Ascending aorta (tissue), 2 donors: ENCODE results near the gene RAB33B. TPM values are rescaled to one million over a fixed set of nuclear protein-coding genes. Genes with fewer than 3 reads are reported as not detected.
A peak's percentile ranks its signal among the peaks of the same experiment; 100 is the strongest.

Experiments
- DNase-seq, 2 donors: peaks; one replicate each; pipeline ENCODE4 v3.0.0-alpha.2; 2019; ENCODE audit warnings: low spot score in 2 of 2
- H3K27ac ChIP-seq, 2 donors: fragments of 200-600 bp; sonication (generic); one replicate each; pipeline ENCODE4 v1.5.1; 2016 to 2017; ENCODE audit warnings: mild to moderate bottlenecking in 1 of 2
- H3K27me3 ChIP-seq: fragments of 200-600 bp; sonication (generic); one replicate; pipeline ENCODE4 v1.5.1; 2017
- H3K36me3 ChIP-seq, 2 donors: fragments of 200-600 bp; sonication (generic); one replicate each; pipeline ENCODE4 v1.5.1; 2016
- H3K4me1 ChIP-seq, 2 donors: fragments of 200-600 bp; sonication (generic); one replicate each; pipeline ENCODE4 v1.5.1; 2016 to 2017; ENCODE audit warnings: mild to moderate bottlenecking in 1 of 2
- H3K4me3 ChIP-seq, 2 donors: fragments of 200-600 bp; sonication (generic); one replicate each; pipeline ENCODE4 v1.5.1; 2016 to 2017; ENCODE audit warnings: mild to moderate bottlenecking in 1 of 2
- H3K9me3 ChIP-seq, 2 donors: fragments of 200-600 bp; sonication (generic); one replicate each; pipeline ENCODE4 v1.5.1; 2016
- intact Hi-C: fragments of 100-400 bp; cut with DNase I; formaldehyde crosslinking; loops from one replicate; pipeline ENCODE4 v1.15.1; 2023
- total RNA-seq: library from RNA; depleted of rRNA; stranded (reverse); fragments of >200 nt; gene quantifications from one replicate; pipeline ENCODE4 v1.1.0, GENCODE V29; 2016
- TF ChIP-seq, protein P1 (sequence below), 3 experiments: fragments of 200-600 bp in 2 of 3; fragments of 450-650 bp in 1 of 3; sonication (generic) in 2 of 3; IDR thresholded peaks; one replicate each; pipeline ENCODE4 v1.5.1; 2016 to 2019; ENCODE audit warnings: antibody characterized with exemption in 3 of 3, mild to moderate bottlenecking in 1 of 3, moderate library complexity in 1 of 3

Gene RAB33B
- total RNA-seq, 1 donor from 2014 or later: 4.5 TPM

DNA sequence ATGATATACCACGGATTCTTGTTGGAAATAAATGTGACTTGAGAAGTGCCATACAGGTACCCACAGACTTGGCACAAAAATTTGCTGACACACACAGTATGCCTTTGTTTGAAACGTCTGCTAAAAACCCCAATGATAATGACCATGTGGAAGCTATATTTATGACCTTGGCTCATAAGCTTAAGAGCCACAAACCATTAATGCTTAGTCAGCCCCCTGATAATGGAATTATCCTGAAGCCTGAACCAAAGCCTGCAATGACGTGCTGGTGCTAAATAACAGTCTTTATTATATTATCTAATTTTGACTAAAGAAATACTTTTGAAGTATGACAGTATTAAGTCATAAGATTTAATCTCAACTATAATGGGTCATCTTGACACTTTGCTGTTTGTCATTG, 18.9 kb downstream of the RAB33B start:
- H3K9me3 ChIP-seq: peaks cover 0 to 7% of the 10 kb centered on the region in 2 donors
- peaks cover 6 to 21% of the 10 kb centered on the region in 2 donors for H3K36me3 ChIP-seq
- intact Hi-C loops: no loop called here
- H3K27ac ChIP-seq: no peak overlapping the region
- DNase-seq: no peak
- H3K4me1 ChIP-seq: peaks cover 0 to 10% of the 10 kb centered on the region in 2 donors
- no peak overlapping the region for H3K4me3 ChIP-seq
- TF ChIP-seq, protein P1, sequence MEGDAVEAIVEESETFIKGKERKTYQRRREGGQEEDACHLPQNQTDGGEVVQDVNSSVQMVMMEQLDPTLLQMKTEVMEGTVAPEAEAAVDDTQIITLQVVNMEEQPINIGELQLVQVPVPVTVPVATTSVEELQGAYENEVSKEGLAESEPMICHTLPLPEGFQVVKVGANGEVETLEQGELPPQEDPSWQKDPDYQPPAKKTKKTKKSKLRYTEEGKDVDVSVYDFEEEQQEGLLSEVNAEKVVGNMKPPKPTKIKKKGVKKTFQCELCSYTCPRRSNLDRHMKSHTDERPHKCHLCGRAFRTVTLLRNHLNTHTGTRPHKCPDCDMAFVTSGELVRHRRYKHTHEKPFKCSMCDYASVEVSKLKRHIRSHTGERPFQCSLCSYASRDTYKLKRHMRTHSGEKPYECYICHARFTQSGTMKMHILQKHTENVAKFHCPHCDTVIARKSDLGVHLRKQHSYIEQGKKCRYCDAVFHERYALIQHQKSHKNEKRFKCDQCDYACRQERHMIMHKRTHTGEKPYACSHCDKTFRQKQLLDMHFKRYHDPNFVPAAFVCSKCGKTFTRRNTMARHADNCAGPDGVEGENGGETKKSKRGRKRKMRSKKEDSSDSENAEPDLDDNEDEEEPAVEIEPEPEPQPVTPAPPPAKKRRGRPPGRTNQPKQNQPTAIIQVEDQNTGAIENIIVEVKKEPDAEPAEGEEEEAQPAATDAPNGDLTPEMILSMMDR (IDR thresholded peaks at IDR 0.05): no peak
- H3K27me3 ChIP-seq: no peaks in the 10 kb centered on the region

- TF ChIP-seq, protein P1 (IDR thresholded peaks at IDR 0.05): no peak
- intact Hi-C loops: no loop called here
- Histone ChIP-seq H3K27me3 (no peaks in the 10 kb centered on the region), H3K4me3 (no peak overlapping the region), H3K9me3 (no peaks in the 10 kb centered on the region), H3K36me3 (peaks cover 6 to 21% of the 10 kb centered on the region in 2 donors), H3K27ac (peak overlapping the region in 1 of 2 donors; percentile 59), H3K4me1 (peaks cover 0 to 18% of the 10 kb centered on the region in 2 donors)
- no peak for DNase-seq
Measured at GRCh38 chr4:139476363-139476762, 22.4 kb downstream of the RAB33B start.

DNA sequence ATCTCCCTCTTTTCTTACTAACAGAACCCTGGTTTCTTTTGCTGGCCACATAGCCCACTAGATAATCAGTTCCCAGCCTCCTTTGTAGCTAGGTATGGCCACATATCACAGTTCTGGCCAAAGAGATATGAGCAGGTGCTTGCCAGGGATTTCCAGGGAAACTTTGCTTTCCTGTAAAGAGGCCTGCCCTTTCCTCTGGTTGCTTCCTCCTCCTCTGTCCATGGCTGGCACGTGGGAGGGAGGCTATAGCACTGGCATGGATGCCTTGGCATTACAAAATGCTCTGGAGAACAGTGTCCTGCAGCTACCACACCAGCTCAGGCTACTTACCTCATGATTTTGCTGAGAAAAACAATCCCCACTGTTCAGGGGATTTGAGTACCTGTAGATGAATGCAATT, 27.5 kb downstream of the RAB33B start:
- no peak for DNase-seq
- H3K4me3 ChIP-seq: no peak overlapping the region
- no peaks in the 10 kb centered on the region for H3K36me3 ChIP-seq
- intact Hi-C loops: no loop called here
- TF ChIP-seq, protein P1 (IDR thresholded peaks at IDR 0.05): no peak
- H3K27ac ChIP-seq: no peak overlapping the region
- peaks cover 0 to 18% of the 10 kb centered on the region in 2 donors for H3K4me1 ChIP-seq
- H3K27me3 ChIP-seq: no peaks in the 10 kb centered on the region
- no peaks in the 10 kb centered on the region for H3K9me3 ChIP-seq

- Histone ChIP-seq H3K36me3 (no peaks in the 10 kb centered on the region), H3K4me1 (peaks cover 0 to 16% of the 10 kb centered on the region in 2 donors), H3K27ac (no peak overlapping the region), H3K4me3 (no peak overlapping the region), H3K27me3 (no peaks in the 10 kb centered on the region), H3K9me3 (no peaks in the 10 kb centered on the region)
- TF ChIP-seq, protein P1 (IDR thresholded peaks at IDR 0.05): no peak
- intact Hi-C loops: no loop called here
- no peak for DNase-seq
Measured at GRCh38 chr4:139483000-139483399, 29.1 kb downstream of the RAB33B start.

GRCh38 chr4:139484783-139485311, 30.9 kb downstream of the RAB33B start:
- TF ChIP-seq, protein P1 (IDR thresholded peaks at IDR 0.05): no peak
- Histone ChIP-seq H3K4me1 (peaks cover 0 to 4% of the 10 kb centered on the region in 2 donors), H3K27ac (no peak overlapping the region), H3K9me3 (no peaks in the 10 kb centered on the region), H3K27me3 (no peaks in the 10 kb centered on the region), H3K36me3 (no peaks in the 10 kb centered on the region), H3K4me3 (no peak overlapping the region)
- DNase-seq: no peak
- intact Hi-C loops: no loop called here

DNA sequence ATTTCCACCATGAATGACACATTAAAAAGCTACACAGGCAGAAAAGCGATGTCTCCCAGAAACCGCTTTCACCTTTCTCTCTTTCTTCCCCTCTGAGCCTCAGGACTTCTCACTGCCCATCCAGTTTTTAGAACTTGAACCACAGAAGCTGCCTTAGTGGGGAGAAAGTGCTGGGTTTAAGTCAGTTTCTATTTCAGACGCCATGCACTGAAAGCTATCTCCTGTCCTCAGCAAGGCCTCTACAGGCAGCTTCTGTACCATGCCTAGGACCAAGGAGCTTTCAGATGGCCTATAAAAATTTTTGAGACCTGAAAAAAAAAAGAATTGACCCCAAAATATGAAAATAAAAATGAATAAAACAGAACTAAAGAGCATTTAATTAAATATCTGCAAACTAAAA, 34.5 kb downstream of the RAB33B start:
- Histone ChIP-seq H3K27me3 (no peaks in the 10 kb centered on the region), H3K4me3 (no peak overlapping the region), H3K9me3 (no peaks in the 10 kb centered on the region), H3K36me3 (no peaks in the 10 kb centered on the region), H3K4me1 (peaks cover 0 to 4% of the 10 kb centered on the region in 2 donors), H3K27ac (no peak overlapping the region)
- intact Hi-C loops: no loop called here
- DNase-seq: no peak
- TF ChIP-seq, protein P1 (IDR thresholded peaks at IDR 0.05): no peak
